ENCODE data around the gene SMO. TPM values are rescaled to one million over a fixed set of nuclear protein-coding genes. Genes with fewer than 3 reads are reported as not detected.
"Not testable (repeated sequence)": the region's sequence is repeated elsewhere in the genome, so short reads cannot be mapped to it uniquely, and the experiment has no call there.

The SMO gene
- total RNA-seq, 1 experiment from 2014 or later = 28.6 TPM

- DNase-seq (ENCODE audit: low spot score) = no peak
These were observed 20.2 kb downstream of the SMO start for GRCh38 chr7:129208667-129209066.

- no peak for DNase-seq (ENCODE audit: low spot score)
These were observed 20.9 kb downstream of the SMO start for GRCh38 chr7:129209067-129209926.

- DNase-seq (ENCODE audit: low spot score) = peak; percentile 28
These were observed 22.0 kb downstream of the SMO start for GRCh38 chr7:129210256-129210988.

- no peak for DNase-seq (ENCODE audit: low spot score)
These were observed 22.5 kb downstream of the SMO start for GRCh38 chr7:129210989-129211312.

GRCh38 chr7:129212126-129212525 is 23.7 kb downstream of the SMO start:
- no peak for DNase-seq (ENCODE audit: low spot score)

GRCh38 chr7:129212596-129212995 is 24.2 kb downstream of the SMO start:
- DNase-seq (ENCODE audit: low spot score) = no peak

GRCh38 chr7:129213828-129214227 is 25.4 kb downstream of the SMO start:
- no peak for DNase-seq (ENCODE audit: low spot score)

GRCh38 chr7:129215691-129216090 is 27.3 kb downstream of the SMO start:
- DNase-seq (ENCODE audit: low spot score) = not testable (repeated sequence)

- DNase-seq (ENCODE audit: low spot score) = not testable (repeated sequence)
These were observed 27.8 kb downstream of the SMO start for GRCh38 chr7:129216101-129216715.

GRCh38 chr7:129216821-129217416 is 28.5 kb downstream of the SMO start:
- not testable (repeated sequence) for DNase-seq (ENCODE audit: low spot score)

- DNase-seq (ENCODE audit: low spot score) = peak; percentile 72
These were observed 30.2 kb downstream of the SMO start for GRCh38 chr7:129218514-129219062.

- DNase-seq (ENCODE audit: low spot score) = not testable (repeated sequence)
These were observed 30.7 kb downstream of the SMO start for GRCh38 chr7:129219166-129219565.

- DNase-seq (ENCODE audit: low spot score) = no peak
These were observed 33.6 kb downstream of the SMO start for GRCh38 chr7:129222064-129222463.

- DNase-seq (ENCODE audit: low spot score) = peak; percentile 96
These were observed 36.1 kb downstream of the SMO start, which contains the start of gene AHCYL2 for GRCh38 chr7:129224251-129225205. Gene AHCYL2 (plus strand): TSS chr7:129225030.

- peak; percentile 29 for DNase-seq (ENCODE audit: low spot score)
These were observed 36.9 kb downstream of the SMO start for GRCh38 chr7:129225206-129225930.

- no peak for DNase-seq (ENCODE audit: low spot score)
These were observed 37.6 kb downstream of the SMO start for GRCh38 chr7:129225931-129226572.

GRCh38 chr7:129227646-129228578 is 39.5 kb downstream of the SMO start:
- no peak for DNase-seq (ENCODE audit: low spot score)

- no peak for DNase-seq (ENCODE audit: low spot score)
These were observed 40.2 kb downstream of the SMO start for GRCh38 chr7:129228633-129229032.

Measured in A172 (cell line).